ENCODE results near the gene CHRD. TPM values are rescaled to one million over a fixed set of nuclear protein-coding genes. Genes with fewer than 3 reads are reported as not detected.

CHRD gene
- total and polyA plus RNA-seq, 9 of the 15 experiments (the other 6 are each of a cell fraction or from before 2014, with no cell fraction given) = 0.11 to 1.3 (median 0.59) TPM; not detected in 3

DNA sequence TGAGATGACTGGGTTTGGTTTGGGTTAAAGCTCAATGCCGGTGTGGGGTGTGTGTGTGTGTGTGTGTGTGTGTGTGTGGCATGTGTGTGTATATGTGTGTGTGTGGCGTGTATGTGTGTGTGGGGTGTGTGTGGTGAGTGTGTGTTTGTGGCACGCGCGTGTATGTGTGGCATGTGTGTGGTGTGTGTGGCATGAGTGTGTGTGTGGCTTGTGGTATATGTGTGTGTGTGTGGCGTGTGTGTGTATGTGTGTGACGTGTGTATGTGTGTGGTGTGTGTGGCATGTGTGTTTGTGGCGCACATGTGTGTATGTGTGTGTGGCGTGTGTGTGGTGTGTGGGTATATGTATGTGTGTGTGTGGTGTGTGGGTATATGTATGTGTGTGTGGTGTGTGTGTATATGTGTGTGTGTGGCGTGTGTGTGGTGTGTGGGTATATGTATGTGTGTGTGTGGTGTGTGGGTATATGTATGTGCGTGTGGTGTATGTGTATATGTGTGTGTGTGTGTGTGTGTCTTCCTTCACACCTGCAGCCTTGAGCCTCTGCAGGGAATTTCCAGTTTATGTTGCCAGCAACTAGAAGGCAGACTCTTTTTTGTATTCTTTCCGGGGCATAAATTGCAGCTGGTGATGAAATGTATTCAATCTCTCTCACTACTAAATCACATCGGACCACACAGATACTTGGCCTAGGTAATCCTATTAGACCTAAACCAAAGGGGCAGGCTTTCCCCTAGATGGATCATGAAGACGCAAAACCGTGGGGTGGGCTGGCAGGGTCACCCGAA lies 34.8 kb downstream of the CHRD start:
- Histone ChIP-seq H3K4me3 (no peak overlapping the region), H3K4me2 (ENCODE audit: insufficient read depth, low read length) (no peak overlapping the region)
- in situ Hi-C loops (cut with MboI) = loop anchor here (5.0 to 25.0 kb wide), 2 partner anchors 42 to 373 kb away; no protein-coding TSS in a partner anchor

More for the DNA sequence above, 34.8 kb downstream of the CHRD start:
- no peak overlapping the region for H3K9ac ChIP-seq (ENCODE audit: insufficient read depth in 1 of 2, low read depth in 2 of 2, low read length in 2 of 2)
- no peaks in the 10 kb centered on the region for H3K79me2 ChIP-seq (ENCODE audit: control insufficient read depth, insufficient read depth, low read length)
- no TSS peak for BruUV-seq (replicated peaks)
- 19% methylated on average over 10 of the region's 16 CpGs for WGBS (ENCODE audit: insufficient coverage, low coverage, missing lambda C conversion rate)
- DNase-seq (ENCODE audit: extremely low read depth in 1 of 4, low spot score in 3 of 4) = no peak
- H3K9me3 ChIP-seq (replicated peaks; ENCODE audit: control insufficient read depth, insufficient read depth, low read depth, low read length) = no peaks in the 10 kb centered on the region
- no peak for ATAC-seq
- H3K27ac ChIP-seq (ENCODE audit: extremely low read depth, low read depth, low read length) = no peak overlapping the region
- H3K9me1 ChIP-seq (ENCODE audit: control insufficient read depth, insufficient read depth, low read length) = no peaks in the 10 kb centered on the region
- H2AFZ ChIP-seq (ENCODE audit: low read depth, low read length) = no peak overlapping the region
- ChIA-PET CTCF (ENCODE audit: low intra/inter-chr PET ratio) (no interaction called here), POLR2A (interaction anchor here (0.5 to 1.3 kb wide), 3 partner anchors 10 to 612 kb away, joined by 3 read pairs; no protein-coding TSS in a partner anchor)
- TF ChIP-seq DEAF1 (CRISPR knock-in tag; IDR thresholded peaks at IDR 0.05) (no peak), MED1 (CRISPR knock-in tag; IDR thresholded peaks at IDR 0.05; ENCODE audit: borderline replicate concordance) (no peak), CSDE1 (IDR thresholded peaks at IDR 0.05) (no peak), LARP7 (IDR thresholded peaks at IDR 0.05) (no peak), HDAC2 (IDR thresholded peaks at IDR 0.05) (no peak), ARHGAP35 (IDR thresholded peaks at IDR 0.05; ENCODE audit: partially characterized antibody) (no peak), KAT2B (IDR thresholded peaks at IDR 0.05; ENCODE audit: low read depth, low read length) (no peak), TEAD2 (tag; IDR thresholded peaks at IDR 0.05) (no peak), TBL1XR1 (IDR thresholded peaks at IDR 0.05; ENCODE audit: low read length in 2 of 2) (no peak)
- TF ChIP-seq, protein P1, sequence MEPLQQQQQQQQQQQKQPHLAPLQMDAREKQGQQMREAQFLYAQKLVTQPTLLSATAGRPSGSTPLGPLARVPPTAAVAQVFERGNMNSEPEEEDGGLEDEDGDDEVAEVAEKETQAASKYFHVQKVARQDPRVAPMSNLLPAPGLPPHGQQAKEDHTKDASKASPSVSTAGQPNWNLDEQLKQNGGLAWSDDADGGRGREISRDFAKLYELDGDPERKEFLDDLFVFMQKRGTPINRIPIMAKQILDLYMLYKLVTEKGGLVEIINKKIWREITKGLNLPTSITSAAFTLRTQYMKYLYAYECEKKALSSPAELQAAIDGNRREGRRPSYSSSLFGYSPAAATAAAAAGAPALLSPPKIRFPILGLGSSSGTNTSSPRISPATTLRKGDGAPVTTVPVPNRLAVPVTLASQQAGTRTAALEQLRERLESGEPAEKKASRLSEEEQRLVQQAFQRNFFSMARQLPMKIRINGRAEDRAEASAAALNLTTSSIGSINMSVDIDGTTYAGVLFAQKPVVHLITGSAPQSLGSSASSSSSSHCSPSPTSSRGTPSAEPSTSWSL (CRISPR knock-in tag; IDR thresholded peaks at IDR 0.05; ENCODE audit: borderline replicate concordance) = no peak
- H3K4me1 ChIP-seq (replicated peaks in 1 of 2; ENCODE audit: control insufficient read depth in 2 of 2, insufficient read depth in 2 of 2, low read length in 2 of 2) = no peaks in the 10 kb centered on the region
- FAIRE-seq = no peak
- H4K20me1 ChIP-seq (replicated peaks; ENCODE audit: control insufficient read depth, insufficient read depth, low read length) = no peaks in the 10 kb centered on the region; the same call in 1 of the 2 replicates
- H3K36me3 ChIP-seq (ENCODE audit: control insufficient read depth, insufficient read depth, low read length) = no peaks in the 10 kb centered on the region
- intact Hi-C loops (cut with micrococcal nuclease) = no loop called here
- H3K27me3 ChIP-seq (ENCODE audit: control insufficient read depth in 2 of 2, insufficient read depth in 2 of 2, low read length in 2 of 2) = peaks cover 11 to 61% of the 10 kb centered on the region in 2 experiments

All from K562 (cell line).